GM23338 (cell line): ENCODE measurements around the gene ORAI2. TPM values are rescaled to one million over a fixed set of nuclear protein-coding genes. Genes with fewer than 3 reads are reported as not detected.

Experiments used
- ATAC-seq: fragments of 200-7000 bp; cut with Tn5 transposase; 3 replicates; pipeline ENCODE4 v1.9.1; 2020
- DNase-seq: peaks from one replicate; pipeline ENCODE4 v3.0.0-alpha.2; 2015; ENCODE audit warnings: low spot score
- H2AFZ ChIP-seq: fragments of 200-600 bp; sonication (generic); 2 replicates; pipeline ENCODE4 v1.8.0; 2016; ENCODE audit warnings: antibody characterized with exemption, mild to moderate bottlenecking, moderate library complexity
- H3F3A ChIP-seq: fragments of 200-600 bp; sonication (generic); replicated peaks from 2 replicates; pipeline ENCODE4 v1.8.0; 2017; ENCODE audit warnings: antibody characterized with exemption, mixed run types, low read depth
- H3K27ac ChIP-seq: fragments of 200-600 bp; sonication (generic); 2 replicates; pipeline ENCODE4 v1.6.1; 2016; ENCODE audit warnings: low read depth
- H3K27me3 ChIP-seq: fragments of 200-600 bp; sonication (generic); 2 replicates; pipeline ENCODE4 v1.8.0; 2016; ENCODE audit warnings: mild to moderate bottlenecking, mixed run types, moderate library complexity; ENCODE audit not compliant: insufficient read depth
- H3K36me3 ChIP-seq: fragments of 200-600 bp; sonication (generic); 2 replicates; pipeline ENCODE4 v1.8.0; 2016; ENCODE audit warnings: mild to moderate bottlenecking; ENCODE audit not compliant: insufficient read depth
- H3K4me1 ChIP-seq: fragments of 200-600 bp; sonication (generic); 2 replicates; pipeline ENCODE4 v1.8.0; 2016; ENCODE audit warnings: mild to moderate bottlenecking, moderate library complexity; ENCODE audit not compliant: insufficient read depth
- H3K4me2 ChIP-seq: fragments of 200-600 bp; sonication (generic); 2 replicates; pipeline ENCODE4 v1.7.1; 2017; ENCODE audit warnings: mixed run types
- H3K4me3 ChIP-seq: fragments of 200-600 bp; sonication (generic); 2 replicates; pipeline ENCODE4 v1.6.1; 2016; ENCODE audit warnings: mixed run types
- H3K79me2 ChIP-seq: fragments of 200-600 bp; sonication (generic); replicated peaks from 2 replicates; pipeline ENCODE4 v1.8.0; 2017; ENCODE audit warnings: mild to moderate bottlenecking; ENCODE audit not compliant: insufficient read depth
- H3K9me2 ChIP-seq: fragments of 200-600 bp; sonication (generic); 2 replicates; pipeline ENCODE4 v1.8.0; 2017; ENCODE audit not compliant: insufficient read depth
- H4K20me1 ChIP-seq: fragments of 200-600 bp; sonication (generic); replicated peaks from 2 replicates; pipeline ENCODE4 v1.8.0; 2017; ENCODE audit warnings: mild to moderate bottlenecking; ENCODE audit not compliant: insufficient read depth
- H3K27ac Mint-ChIP-seq: 2 replicates; pipeline ENCODE4 v1.8.0; 2020; ENCODE audit warnings: inconsistent platforms, mild to moderate bottlenecking, moderate library complexity, mixed read lengths
- H3K27me3 Mint-ChIP-seq: 3 replicates; pipeline ENCODE4 v1.8.0; 2022; ENCODE audit warnings: low read depth, mild to moderate bottlenecking, moderate library complexity, mixed read lengths, inconsistent platforms; ENCODE audit not compliant: insufficient read depth, poor library complexity
- H3K36me3 Mint-ChIP-seq: 3 replicates; pipeline ENCODE4 v1.8.0; 2021; ENCODE audit warnings: low read depth, mild to moderate bottlenecking, inconsistent platforms, moderate library complexity, mixed read lengths
- H3K4me1 Mint-ChIP-seq: 3 replicates; pipeline ENCODE4 v1.8.0; 2020; ENCODE audit warnings: mild to moderate bottlenecking, inconsistent platforms, mixed read lengths
- H3K4me3 Mint-ChIP-seq: 3 replicates; pipeline ENCODE4 v1.8.0; 2021; ENCODE audit warnings: moderate library complexity, mild to moderate bottlenecking, inconsistent platforms, mixed read lengths
- H3K9me3 Mint-ChIP-seq: 3 replicates; pipeline ENCODE4 v1.8.0; 2020; ENCODE audit warnings: moderate library complexity, mild to moderate bottlenecking, inconsistent platforms, mixed read lengths
- CREB1 ChIP-seq: fragments of 250-450 bp; sonication (Bioruptor Pico); IDR thresholded peaks from 2 replicates; pipeline ENCODE4 v1.5.0; 2020; ENCODE audit warnings: low read depth, mild to moderate bottlenecking, moderate library complexity
- EZH2 ChIP-seq: fragments of 200-600 bp; sonication (generic); IDR thresholded peaks from one replicate; pipeline ENCODE4 v1.8.0; 2017; ENCODE audit warnings: antibody characterized with exemption, mild to moderate bottlenecking, low read depth; ENCODE audit not compliant: unreplicated experiment
- EZH2phosphoT487 ChIP-seq: fragments of 200-600 bp; sonication (generic); IDR thresholded peaks from one replicate; pipeline ENCODE4 v1.8.1; 2018; ENCODE audit warnings: antibody characterized with exemption; ENCODE audit not compliant: unreplicated experiment
- JUNB ChIP-seq: IDR thresholded peaks from one replicate; pipeline ENCODE4 v1.6.1; 2016; ENCODE audit warnings: antibody characterized with exemption; ENCODE audit not compliant: unreplicated experiment
- NANOG ChIP-seq: IDR thresholded peaks from 2 replicates; pipeline ENCODE4 v1.6.1; 2016; ENCODE audit warnings: antibody characterized with exemption, borderline replicate concordance
- POLR2AphosphoS5 ChIP-seq: IDR thresholded peaks from 2 replicates; pipeline ENCODE4 v1.6.1; 2016; ENCODE audit warnings: antibody characterized with exemption, low read depth
- STAT1 ChIP-seq: IDR thresholded peaks from one replicate; pipeline ENCODE4 v1.6.1; 2016; ENCODE audit warnings: antibody characterized with exemption; ENCODE audit not compliant: unreplicated experiment
- ZNF114 ChIP-seq: fragments of 250-450 bp; sonication (Bioruptor Pico); IDR thresholded peaks from 2 replicates; pipeline ENCODE4 v1.5.0; 2020; ENCODE audit warnings: mild to moderate bottlenecking, moderate library complexity
- ZNF331 ChIP-seq: fragments of 250-450 bp; sonication (Bioruptor Pico); IDR thresholded peaks from 2 replicates; pipeline ENCODE4 v1.5.0; 2020; ENCODE audit warnings: low read depth, mild to moderate bottlenecking, moderate library complexity
- polyA plus RNA-seq: library from polyadenylated mRNA; unstranded; fragments of >200 nt; fragmentation: Nextera tagmentation; extraction: Ambion mirVana; gene quantifications from 2 replicates; pipeline ENCODE4 v1.2.1, GENCODE V29; 2016
- total RNA-seq: library from RNA; depleted of rRNA; stranded (reverse); fragments of >200 nt; shearing (Covaris generic); gene quantifications from 2 replicates; pipeline ENCODE4 v1.2.3, GENCODE V29; 2014
- TF ChIP-seq, protein P1 (sequence below): IDR thresholded peaks from 2 replicates; pipeline ENCODE4 v1.6.1; 2016; ENCODE audit warnings: antibody characterized with exemption
- TF ChIP-seq, protein P2 (sequence below): fragments of 250-450 bp; sonication (Bioruptor Pico); IDR thresholded peaks from 2 replicates; pipeline ENCODE4 v1.5.0; 2020; ENCODE audit warnings: mild to moderate bottlenecking, moderate library complexity
- TF ChIP-seq, protein P3 (sequence below), 2 experiments: fragments of 200-600 bp in 1 of 2; sonication (generic) in 1 of 2; conservative IDR thresholded peaks; 2 replicates each; pipeline versions ENCODE4 v1.5.1 to v1.6.1; 2016 to 2017; ENCODE audit warnings: antibody characterized with exemption in 2 of 2, low read depth in 2 of 2, mild to moderate bottlenecking in 2 of 2, moderate library complexity in 1 of 2
- TF ChIP-seq, protein P4 (sequence below): IDR thresholded peaks from one replicate; pipeline ENCODE4 v1.6.1; 2018; ENCODE audit warnings: antibody characterized with exemption; ENCODE audit not compliant: unreplicated experiment

ORAI2 gene
- total and polyA plus RNA-seq, 2 experiments from 2014 or later: 6.6 to 33.8 TPM

DNA sequence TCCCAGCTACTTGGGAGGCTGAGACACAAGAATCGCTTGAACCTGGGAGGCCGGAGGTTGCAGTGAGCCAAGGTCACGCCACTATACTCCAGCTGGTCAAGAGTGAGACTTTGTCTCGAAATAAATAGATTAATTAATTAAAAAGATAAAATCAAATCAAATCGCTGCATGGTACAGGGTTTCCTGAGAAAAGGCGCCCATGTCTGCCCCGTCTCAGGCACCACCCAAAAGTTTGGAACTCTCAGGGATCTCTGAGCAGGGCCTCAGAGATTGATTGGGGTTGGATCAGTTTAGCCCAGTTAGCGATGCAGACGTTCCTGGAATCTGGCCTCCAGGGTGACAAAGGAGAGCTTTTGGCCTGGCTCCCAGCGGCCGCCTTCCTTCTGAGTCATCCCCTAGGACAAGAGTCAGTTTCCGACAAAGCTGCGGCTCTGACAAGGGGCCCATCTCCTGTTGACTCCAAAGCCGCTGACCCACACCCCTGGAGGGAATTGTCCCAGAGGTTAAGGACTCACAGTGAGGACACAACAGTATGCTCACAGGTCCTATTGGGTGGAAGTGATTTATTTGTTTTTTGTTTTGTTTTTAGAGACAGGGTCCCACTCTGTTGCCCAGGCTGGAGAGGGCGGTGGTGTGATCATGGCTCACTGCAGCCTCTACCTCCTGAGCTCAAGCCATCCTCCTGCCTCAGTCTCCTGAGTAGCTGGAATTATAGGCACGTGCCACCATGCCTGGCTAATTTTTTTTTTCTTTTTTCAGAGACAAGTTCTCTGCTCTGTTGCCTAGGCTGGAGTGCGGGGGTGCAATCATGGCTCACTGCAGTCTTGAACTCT is 6.8 kb downstream of the ORAI2 start:
- Mint-ChIP-seq H3K27ac (0 out of 2 replicates have a peak overlapping the region, but pooled peaks have one; percentile 67), H3K36me3 (peaks cover 19% of the 10 kb centered on the region; the same call in 2 of the 3 replicates), H3K9me3 (no peaks in the 10 kb centered on the region), H3K4me1 (peaks cover 10% of the 10 kb centered on the region), H3K27me3 (peaks cover 7% of the 10 kb centered on the region), H3K4me3 (no peak overlapping the region)
- H3K27me3 ChIP-seq: no peaks in the 10 kb centered on the region
- no peak overlapping the region for H3K4me2 ChIP-seq
- no peaks in the 10 kb centered on the region; the same call in 1 of the 2 replicates for H4K20me1 ChIP-seq
- no peaks in the 10 kb centered on the region for H3K9me2 ChIP-seq
- H2AFZ ChIP-seq: no peak overlapping the region
- TF ChIP-seq CREB1 (no peak), POLR2AphosphoS5 (no peak), NANOG (no peak), EZH2 (no peak), STAT1 (no peak), ZNF114 (CRISPR knock-in tag) (no peak), EZH2phosphoT487 (no peak), JUNB (no peak), ZNF331 (CRISPR knock-in tag) (no peak)
- TF ChIP-seq, protein P1, sequence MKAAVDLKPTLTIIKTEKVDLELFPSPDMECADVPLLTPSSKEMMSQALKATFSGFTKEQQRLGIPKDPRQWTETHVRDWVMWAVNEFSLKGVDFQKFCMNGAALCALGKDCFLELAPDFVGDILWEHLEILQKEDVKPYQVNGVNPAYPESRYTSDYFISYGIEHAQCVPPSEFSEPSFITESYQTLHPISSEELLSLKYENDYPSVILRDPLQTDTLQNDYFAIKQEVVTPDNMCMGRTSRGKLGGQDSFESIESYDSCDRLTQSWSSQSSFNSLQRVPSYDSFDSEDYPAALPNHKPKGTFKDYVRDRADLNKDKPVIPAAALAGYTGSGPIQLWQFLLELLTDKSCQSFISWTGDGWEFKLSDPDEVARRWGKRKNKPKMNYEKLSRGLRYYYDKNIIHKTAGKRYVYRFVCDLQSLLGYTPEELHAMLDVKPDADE: no peak
- TF ChIP-seq, protein P2, sequence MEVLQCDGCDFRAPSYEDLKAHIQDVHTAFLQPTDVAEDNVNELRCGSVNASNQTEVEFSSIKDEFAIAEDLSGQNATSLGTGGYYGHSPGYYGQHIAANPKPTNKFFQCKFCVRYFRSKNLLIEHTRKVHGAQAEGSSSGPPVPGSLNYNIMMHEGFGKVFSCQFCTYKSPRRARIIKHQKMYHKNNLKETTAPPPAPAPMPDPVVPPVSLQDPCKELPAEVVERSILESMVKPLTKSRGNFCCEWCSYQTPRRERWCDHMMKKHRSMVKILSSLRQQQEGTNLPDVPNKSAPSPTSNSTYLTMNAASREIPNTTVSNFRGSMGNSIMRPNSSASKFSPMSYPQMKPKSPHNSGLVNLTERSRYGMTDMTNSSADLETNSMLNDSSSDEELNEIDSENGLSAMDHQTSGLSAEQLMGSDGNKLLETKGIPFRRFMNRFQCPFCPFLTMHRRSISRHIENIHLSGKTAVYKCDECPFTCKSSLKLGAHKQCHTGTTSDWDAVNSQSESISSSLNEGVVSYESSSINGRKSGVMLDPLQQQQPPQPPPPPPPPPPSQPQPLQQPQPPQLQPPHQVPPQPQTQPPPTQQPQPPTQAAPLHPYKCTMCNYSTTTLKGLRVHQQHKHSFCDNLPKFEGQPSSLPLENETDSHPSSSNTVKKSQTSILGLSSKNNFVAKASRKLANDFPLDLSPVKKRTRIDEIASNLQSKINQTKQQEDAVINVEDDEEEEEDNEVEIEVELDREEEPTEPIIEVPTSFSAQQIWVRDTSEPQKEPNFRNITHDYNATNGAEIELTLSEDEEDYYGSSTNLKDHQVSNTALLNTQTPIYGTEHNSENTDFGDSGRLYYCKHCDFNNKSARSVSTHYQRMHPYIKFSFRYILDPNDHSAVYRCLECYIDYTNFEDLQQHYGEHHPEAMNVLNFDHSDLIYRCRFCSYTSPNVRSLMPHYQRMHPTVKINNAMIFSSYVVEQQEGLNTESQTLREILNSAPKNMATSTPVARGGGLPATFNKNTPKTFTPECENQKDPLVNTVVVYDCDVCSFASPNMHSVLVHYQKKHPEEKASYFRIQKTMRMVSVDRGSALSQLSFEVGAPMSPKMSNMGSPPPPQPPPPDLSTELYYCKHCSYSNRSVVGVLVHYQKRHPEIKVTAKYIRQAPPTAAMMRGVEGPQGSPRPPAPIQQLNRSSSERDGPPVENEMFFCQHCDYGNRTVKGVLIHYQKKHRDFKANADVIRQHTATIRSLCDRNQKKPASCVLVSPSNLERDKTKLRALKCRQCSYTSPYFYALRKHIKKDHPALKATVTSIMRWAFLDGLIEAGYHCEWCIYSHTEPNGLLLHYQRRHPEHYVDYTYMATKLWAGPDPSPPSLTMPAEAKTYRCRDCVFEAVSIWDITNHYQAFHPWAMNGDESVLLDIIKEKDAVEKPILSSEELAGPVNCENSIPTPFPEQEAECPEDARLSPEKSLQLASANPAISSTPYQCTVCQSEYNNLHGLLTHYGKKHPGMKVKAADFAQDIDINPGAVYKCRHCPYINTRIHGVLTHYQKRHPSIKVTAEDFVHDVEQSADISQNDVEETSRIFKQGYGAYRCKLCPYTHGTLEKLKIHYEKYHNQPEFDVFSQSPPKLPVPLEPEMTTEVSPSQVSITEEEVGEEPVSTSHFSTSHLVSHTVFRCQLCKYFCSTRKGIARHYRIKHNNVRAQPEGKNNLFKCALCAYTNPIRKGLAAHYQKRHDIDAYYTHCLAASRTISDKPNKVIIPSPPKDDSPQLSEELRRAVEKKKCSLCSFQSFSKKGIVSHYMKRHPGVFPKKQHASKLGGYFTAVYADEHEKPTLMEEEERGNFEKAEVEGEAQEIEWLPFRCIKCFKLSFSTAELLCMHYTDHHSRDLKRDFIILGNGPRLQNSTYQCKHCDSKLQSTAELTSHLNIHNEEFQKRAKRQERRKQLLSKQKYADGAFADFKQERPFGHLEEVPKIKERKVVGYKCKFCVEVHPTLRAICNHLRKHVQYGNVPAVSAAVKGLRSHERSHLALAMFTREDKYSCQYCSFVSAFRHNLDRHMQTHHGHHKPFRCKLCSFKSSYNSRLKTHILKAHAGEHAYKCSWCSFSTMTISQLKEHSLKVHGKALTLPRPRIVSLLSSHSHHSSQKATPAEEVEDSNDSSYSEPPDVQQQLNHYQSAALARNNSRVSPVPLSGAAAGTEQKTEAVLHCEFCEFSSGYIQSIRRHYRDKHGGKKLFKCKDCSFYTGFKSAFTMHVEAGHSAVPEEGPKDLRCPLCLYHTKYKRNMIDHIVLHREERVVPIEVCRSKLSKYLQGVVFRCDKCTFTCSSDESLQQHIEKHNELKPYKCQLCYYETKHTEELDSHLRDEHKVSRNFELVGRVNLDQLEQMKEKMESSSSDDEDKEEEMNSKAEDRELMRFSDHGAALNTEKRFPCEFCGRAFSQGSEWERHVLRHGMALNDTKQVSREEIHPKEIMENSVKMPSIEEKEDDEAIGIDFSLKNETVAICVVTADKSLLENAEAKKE: no peak
- TF ChIP-seq, protein P3, sequence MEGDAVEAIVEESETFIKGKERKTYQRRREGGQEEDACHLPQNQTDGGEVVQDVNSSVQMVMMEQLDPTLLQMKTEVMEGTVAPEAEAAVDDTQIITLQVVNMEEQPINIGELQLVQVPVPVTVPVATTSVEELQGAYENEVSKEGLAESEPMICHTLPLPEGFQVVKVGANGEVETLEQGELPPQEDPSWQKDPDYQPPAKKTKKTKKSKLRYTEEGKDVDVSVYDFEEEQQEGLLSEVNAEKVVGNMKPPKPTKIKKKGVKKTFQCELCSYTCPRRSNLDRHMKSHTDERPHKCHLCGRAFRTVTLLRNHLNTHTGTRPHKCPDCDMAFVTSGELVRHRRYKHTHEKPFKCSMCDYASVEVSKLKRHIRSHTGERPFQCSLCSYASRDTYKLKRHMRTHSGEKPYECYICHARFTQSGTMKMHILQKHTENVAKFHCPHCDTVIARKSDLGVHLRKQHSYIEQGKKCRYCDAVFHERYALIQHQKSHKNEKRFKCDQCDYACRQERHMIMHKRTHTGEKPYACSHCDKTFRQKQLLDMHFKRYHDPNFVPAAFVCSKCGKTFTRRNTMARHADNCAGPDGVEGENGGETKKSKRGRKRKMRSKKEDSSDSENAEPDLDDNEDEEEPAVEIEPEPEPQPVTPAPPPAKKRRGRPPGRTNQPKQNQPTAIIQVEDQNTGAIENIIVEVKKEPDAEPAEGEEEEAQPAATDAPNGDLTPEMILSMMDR (conservative IDR thresholded peaks at IDR 0.05; ENCODE audit: low read depth in 2 of 2): no peak
- TF ChIP-seq, protein P4, sequence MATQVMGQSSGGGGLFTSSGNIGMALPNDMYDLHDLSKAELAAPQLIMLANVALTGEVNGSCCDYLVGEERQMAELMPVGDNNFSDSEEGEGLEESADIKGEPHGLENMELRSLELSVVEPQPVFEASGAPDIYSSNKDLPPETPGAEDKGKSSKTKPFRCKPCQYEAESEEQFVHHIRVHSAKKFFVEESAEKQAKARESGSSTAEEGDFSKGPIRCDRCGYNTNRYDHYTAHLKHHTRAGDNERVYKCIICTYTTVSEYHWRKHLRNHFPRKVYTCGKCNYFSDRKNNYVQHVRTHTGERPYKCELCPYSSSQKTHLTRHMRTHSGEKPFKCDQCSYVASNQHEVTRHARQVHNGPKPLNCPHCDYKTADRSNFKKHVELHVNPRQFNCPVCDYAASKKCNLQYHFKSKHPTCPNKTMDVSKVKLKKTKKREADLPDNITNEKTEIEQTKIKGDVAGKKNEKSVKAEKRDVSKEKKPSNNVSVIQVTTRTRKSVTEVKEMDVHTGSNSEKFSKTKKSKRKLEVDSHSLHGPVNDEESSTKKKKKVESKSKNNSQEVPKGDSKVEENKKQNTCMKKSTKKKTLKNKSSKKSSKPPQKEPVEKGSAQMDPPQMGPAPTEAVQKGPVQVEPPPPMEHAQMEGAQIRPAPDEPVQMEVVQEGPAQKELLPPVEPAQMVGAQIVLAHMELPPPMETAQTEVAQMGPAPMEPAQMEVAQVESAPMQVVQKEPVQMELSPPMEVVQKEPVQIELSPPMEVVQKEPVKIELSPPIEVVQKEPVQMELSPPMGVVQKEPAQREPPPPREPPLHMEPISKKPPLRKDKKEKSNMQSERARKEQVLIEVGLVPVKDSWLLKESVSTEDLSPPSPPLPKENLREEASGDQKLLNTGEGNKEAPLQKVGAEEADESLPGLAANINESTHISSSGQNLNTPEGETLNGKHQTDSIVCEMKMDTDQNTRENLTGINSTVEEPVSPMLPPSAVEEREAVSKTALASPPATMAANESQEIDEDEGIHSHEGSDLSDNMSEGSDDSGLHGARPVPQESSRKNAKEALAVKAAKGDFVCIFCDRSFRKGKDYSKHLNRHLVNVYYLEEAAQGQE: no peak
- no peaks in the 10 kb centered on the region for H3K36me3 ChIP-seq
- no peak overlapping the region for H3K4me3 ChIP-seq
- peaks cover 15% of the 10 kb centered on the region for H3K4me1 ChIP-seq
- peak; percentile 60 for DNase-seq
- peak; percentile 56 for ATAC-seq
- H3K27ac ChIP-seq: peak overlapping the region; percentile 73
- no peaks in the 10 kb centered on the region for H3K79me2 ChIP-seq
- peaks cover 4% of the 10 kb centered on the region; the same call in 1 of the 2 replicates for H3F3A ChIP-seq
